NCI-H748 (cell line): ENCODE data around the gene ENHO.
A peak's percentile ranks its signal among the peaks of the same experiment; 100 is the strongest.
"Not testable (repeated sequence)": the region's sequence is repeated elsewhere in the genome, so short reads cannot be mapped to it uniquely, and the experiment has no call there.

Experiments used
- DNase-seq: peaks from one replicate; lab custom pipeline; 2025; ENCODE audit not compliant: unreplicated experiment; lab: John Stamatoyannopoulos, UW

Gene ENHO

GRCh38 chr9:34532041-34532440 is 9.3 kb upstream of the ENHO start:
- not testable (repeated sequence) for DNase-seq

- no peak for DNase-seq
Observed at GRCh38 chr9:34526026-34526425, 3.2 kb upstream of the ENHO start.

GRCh38 chr9:34524349-34524748 is 1.6 kb upstream of the ENHO start:
- no peak for DNase-seq

GRCh38 chr9:34522091-34522887 is 501 bp downstream of the ENHO start:
- DNase-seq, result peak; percentile 44

GRCh38 chr9:34521406-34522045 is 1.3 kb downstream of the ENHO start:
- no peak for DNase-seq

- no peak for DNase-seq
Observed at GRCh38 chr9:34520505-34521385, 2.0 kb downstream of the ENHO start.

GRCh38 chr9:34520096-34520495 is 2.7 kb downstream of the ENHO start:
- DNase-seq, result no peak

- no peak for DNase-seq
Observed at GRCh38 chr9:34519321-34520020, 3.3 kb downstream of the ENHO start.

GRCh38 chr9:34518896-34519295 is 3.9 kb downstream of the ENHO start:
- no peak for DNase-seq

GRCh38 chr9:34518110-34518616 is 4.6 kb downstream of the ENHO start:
- DNase-seq, result no peak

GRCh38 chr9:34517185-34517584 is 5.6 kb downstream of the ENHO start:
- DNase-seq, result no peak

- no peak for DNase-seq
Observed at GRCh38 chr9:34515959-34516358, 6.8 kb downstream of the ENHO start.

- DNase-seq, result no peak
Observed at GRCh38 chr9:34514816-34515215, 8.0 kb downstream of the ENHO start.

GRCh38 chr9:34514401-34514800 is 8.4 kb downstream of the ENHO start:
- no peak for DNase-seq

- no peak for DNase-seq
Observed at GRCh38 chr9:34513567-34514214, 9.1 kb downstream of the ENHO start.

GRCh38 chr9:34512131-34513078 is 10.4 kb downstream of the ENHO start:
- DNase-seq, result no peak

GRCh38 chr9:34510497-34511468 is 12.0 kb downstream of the ENHO start:
- DNase-seq, result peak; percentile 57

- DNase-seq, result no peak
Observed at GRCh38 chr9:34508951-34509350, 13.8 kb downstream of the ENHO start.
